Endothelial cell of umbilical vein (primary cell): ENCODE measurements around the gene CD2BP2. TPM values are rescaled to one million over a fixed set of nuclear protein-coding genes. Genes with fewer than 3 reads are reported as not detected.

Experiments
- BruUV-seq: library from RNA; stranded (reverse); fragments of 400-500 nt; replicated peaks from 2 replicates; lab custom pipeline; 2021; lab: Mats Ljungman, UMichigan
- CTCF ChIA-PET: fragments of 300-600, 350-600 bp; sonication (Branson Sonifier 250); formaldehyde crosslinking; loops from one replicate; lab custom pipeline; 2021; ENCODE audit warnings: antibody characterized with exemption, inconsistent platforms; lab: Charles Lee
- POLR2A ChIA-PET: fragments of 300-600, 350-600 bp; sonication (Branson Sonifier 250); formaldehyde crosslinking; loops from one replicate; lab custom pipeline; 2021; ENCODE audit warnings: antibody characterized with exemption, inconsistent platforms; lab: Charles Lee
- DNase-seq: peaks from one replicate; pipeline ENCODE4 v3.0.0-alpha.2; 2011; ENCODE audit warnings: low read depth, low spot score
- FAIRE-seq: peaks from 2 replicates; lab custom pipeline; 2011; peaks lifted over from hg19 to GRCh38; lab: Jason Lieb, UNC
- H2AFZ ChIP-seq: 2 replicates; pipeline ENCODE4 v1.6.0; 2012; ENCODE audit warnings: low read depth, low read length, control low read depth, inconsistent platforms
- H3K27ac ChIP-seq: 2 replicates; pipeline ENCODE4 v1.5.1; 2011; ENCODE audit warnings: low read depth, mild to moderate bottlenecking, control low read depth, low read length, moderate library complexity; ENCODE audit not compliant: insufficient read depth
- H3K27me3 ChIP-seq, 2 experiments: 2 replicates each; pipeline versions ENCODE4 v1.6.0 to v1.6.1; 2011; ENCODE audit warnings: low read length in 2 of 2, mixed read lengths in 1 of 2; ENCODE audit not compliant: control insufficient read depth in 2 of 2, insufficient read depth in 2 of 2
- H3K36me3 ChIP-seq, 2 experiments: 2 replicates in 1 of 2; 3 replicates in 1 of 2; pipeline ENCODE4 v1.5.1; 2011; ENCODE audit warnings: low read length in 2 of 2, mild to moderate bottlenecking in 1 of 2, moderate library complexity in 1 of 2; ENCODE audit not compliant: control insufficient read depth in 2 of 2, insufficient read depth in 2 of 2; ENCODE audit errors: extremely low read depth in 1 of 2
- H3K4me1 ChIP-seq: 3 replicates; pipeline ENCODE4 v1.5.1; 2011; ENCODE audit warnings: mild to moderate bottlenecking, low read length; ENCODE audit not compliant: control insufficient read depth, insufficient read depth; ENCODE audit errors: extremely low read depth
- H3K4me2 ChIP-seq: 2 replicates; pipeline ENCODE4 v1.6.1; 2011; ENCODE audit warnings: low read length, control low read depth, mixed read lengths; ENCODE audit not compliant: insufficient read depth
- H3K4me3 ChIP-seq, 3 experiments: fragments of 200-600 bp in 1 of 3; sonication (generic), shearing (Covaris generic) in 1 of 3; replicated peaks in 1 of 3; 2 replicates each; pipeline ENCODE4 v1.5.1; 2011 to 2016; ENCODE audit warnings: control low read depth in 3 of 3, low read length in 3 of 3, mild to moderate bottlenecking in 2 of 3, inconsistent platforms in 1 of 3, low read depth in 1 of 3, moderate library complexity in 1 of 3; ENCODE audit not compliant: insufficient read depth in 1 of 3
- H3K79me2 ChIP-seq: 2 replicates; pipeline ENCODE4 v1.6.0; 2012; ENCODE audit warnings: low read length, inconsistent platforms; ENCODE audit not compliant: control insufficient read depth, insufficient read depth
- H3K9ac ChIP-seq: replicated peaks from 2 replicates; pipeline ENCODE3; 2011; ENCODE audit warnings: low read length, control low read depth; ENCODE audit not compliant: insufficient read depth; ENCODE audit errors: extremely low read depth
- H3K9me1 ChIP-seq: replicated peaks from 3 replicates; pipeline ENCODE4 v1.6.0; 2011; ENCODE audit warnings: mild to moderate bottlenecking, low read length; ENCODE audit not compliant: control insufficient read depth, insufficient read depth; ENCODE audit errors: extremely low read depth
- H3K9me3 ChIP-seq: replicated peaks from 2 replicates; pipeline ENCODE4 v1.5.1; 2012; ENCODE audit warnings: low read length, inconsistent platforms; ENCODE audit not compliant: control insufficient read depth, insufficient read depth
- H4K20me1 ChIP-seq: replicated peaks from 2 replicates; pipeline ENCODE3; 2011; ENCODE audit warnings: mild to moderate bottlenecking, low read length; ENCODE audit not compliant: control insufficient read depth, insufficient read depth; ENCODE audit errors: extremely low read depth
- CTCF ChIP-seq, 2 donors: IDR thresholded peaks; 1 replicate in 1 of 2; 2 replicates in 1 of 2; pipeline ENCODE4 v1.5.1; 2011; ENCODE audit warnings: low read length in 2 of 2, mild to moderate bottlenecking in 2 of 2, moderate library complexity in 2 of 2, control low read depth in 1 of 2, inconsistent platforms in 1 of 2, low read depth in 1 of 2; ENCODE audit not compliant: insufficient read depth in 1 of 2; ENCODE audit errors: extremely low read depth in 1 of 2
- EZH2 ChIP-seq: IDR thresholded peaks from 2 replicates; pipeline ENCODE4 v1.6.1; 2012; ENCODE audit warnings: borderline replicate concordance, low read depth, mild to moderate bottlenecking, moderate library complexity, low read length, inconsistent platforms; ENCODE audit not compliant: severe bottlenecking
- FOS ChIP-seq: IDR thresholded peaks from 2 replicates; pipeline ENCODE4 v1.6.1; 2011; ENCODE audit warnings: mild to moderate bottlenecking, low read length, moderate library complexity, borderline replicate concordance; ENCODE audit not compliant: insufficient read depth
- GATA2 ChIP-seq: IDR thresholded peaks from 2 replicates; pipeline ENCODE4 v1.7.0; 2011; ENCODE audit warnings: low read depth, mild to moderate bottlenecking, moderate library complexity, mixed read lengths, low read length; ENCODE audit not compliant: insufficient read length, insufficient read depth
- JUN ChIP-seq: IDR thresholded peaks from 2 replicates; pipeline ENCODE4 v1.6.1; 2011; ENCODE audit warnings: borderline replicate concordance, low read depth; ENCODE audit not compliant: insufficient read length, insufficient read depth
- MAX ChIP-seq: IDR thresholded peaks from 2 replicates; pipeline ENCODE4 v1.6.1; 2011; ENCODE audit not compliant: insufficient read depth, insufficient read length
- MYC ChIP-seq: IDR thresholded peaks from one replicate; pipeline ENCODE4 v1.6.1; 2011; ENCODE audit warnings: mild to moderate bottlenecking, low read depth, low read length
- POLR2A ChIP-seq: IDR thresholded peaks from 2 replicates; pipeline ENCODE4 v1.6.1; 2012; ENCODE audit warnings: low read depth, mild to moderate bottlenecking, control low read depth, low read length
- POLR2AphosphoS5 ChIP-seq: IDR thresholded peaks from 2 replicates; pipeline ENCODE4 v1.6.1; 2012; ENCODE audit warnings: low read depth, mild to moderate bottlenecking, control low read depth, low read length, moderate library complexity; ENCODE audit not compliant: insufficient read depth
- dilution Hi-C: fragments of 300-500 bp; cut with MboI; formaldehyde crosslinking; loops from one replicate; pipeline ENCODE4 v1.15.0; 2019; ENCODE audit warnings: low sequenced_read_pairs; ENCODE audit not compliant: extremely low pct_ligation_motif_present
- intact Hi-C: fragments of 100-400 bp; cut with micrococcal nuclease; formaldehyde crosslinking; loops from one replicate; pipeline ENCODE4 v1.10.0; 2022
- polyA plus RNA-seq, 4 experiments: library from polyadenylated mRNA; depleted of rRNA in 3 of 4; stranded (reverse) in 3 of 4; unstranded in 1 of 4; fragments of >200 nt; gene quantifications; 2 replicates each; pipeline versions ENCODE4 v1.2.1 to v1.2.3, GENCODE V29; 2011 to 2012; ENCODE audit warnings: missing spikeins in 1 of 4
- total RNA-seq: library from RNA; stranded (reverse); gene quantifications from 2 replicates; pipeline ENCODE4 v1.2.3, GENCODE V29; 2021

The CD2BP2 gene
- total and polyA plus RNA-seq, 2 donors (not counting 3 experiments of a cell fraction or from before 2014, with no cell fraction given), result 47.2 to 75.7 TPM

GRCh38 chr16:30358577-30358936, 3.4 kb upstream of the CD2BP2 start:
- POLR2A ChIA-PET, result no interaction called here
- intact Hi-C loops, result no loop called here
- BruUV-seq, result no TSS peak

More at GRCh38 chr16:30358577-30358936, 3.4 kb upstream of the CD2BP2 start:
- TF ChIP-seq GATA2 (no peak), CTCF (IDR thresholded peaks at IDR 0.05; ENCODE audit: extremely low read depth in 1 of 2, insufficient read depth in 1 of 2, low read depth in 1 of 2, low read length in 2 of 2) (no peak), JUN (no peak), POLR2AphosphoS5 (no peak), FOS (no peak), MYC (no peak), EZH2 (no peak), MAX (no peak), POLR2A (no peak)
- Histone ChIP-seq H3K9me3 (no peaks in the 10 kb centered on the region), H3K36me3 (peaks cover 0 to 27% of the 10 kb centered on the region in 2 experiments), H3K9ac (no peak overlapping the region), H3K27ac (no peak overlapping the region), H3K4me3 (no peak overlapping the region), H3K4me2 (no peak overlapping the region), H4K20me1 (no peaks in the 10 kb centered on the region), H3K4me1 (peaks cover 14% of the 10 kb centered on the region), H2AFZ (no peak overlapping the region), H3K79me2 (peaks cover 34% of the 10 kb centered on the region), H3K9me1 (no peaks in the 10 kb centered on the region), H3K27me3 (no peaks in the 10 kb centered on the region)
- CTCF ChIA-PET, result no interaction called here
- no peak for DNase-seq
- no peak for FAIRE-seq
- dilution Hi-C loops, result no loop called here
